Breast epithelium (tissue), 4 donors: ENCODE data around the gene TRIM56. TPM values are rescaled to one million over a fixed set of nuclear protein-coding genes. Genes with fewer than 3 reads are reported as not detected.
"Not testable (repeated sequence)": the region's sequence is repeated elsewhere in the genome, so short reads cannot be mapped to it uniquely, and the experiment has no call there.

Experiments used
- DNase-seq, 2 donors: peaks; one replicate each; pipeline ENCODE4 v3.0.0-alpha.2; 2019; ENCODE audit warnings: low spot score in 2 of 2
- H3K27ac ChIP-seq, 2 donors: fragments of 200-600 bp; sonication (generic) in 1 of 2; one replicate each; pipeline ENCODE4 v1.5.1; 2016 to 2019; ENCODE audit warnings: mild to moderate bottlenecking in 1 of 2
- H3K27me3 ChIP-seq, 2 donors: fragments of 200-600 bp; sonication (generic) in 1 of 2; one replicate each; pipeline versions ENCODE4 v1.5.1 to v1.6.0; 2017 to 2019; ENCODE audit warnings: control low read depth in 1 of 2, mild to moderate bottlenecking in 1 of 2
- H3K36me3 ChIP-seq: fragments of 200-600 bp; one replicate; pipeline ENCODE4 v1.5.1; 2019
- H3K4me1 ChIP-seq, 2 donors: fragments of 200-600 bp; sonication (generic); one replicate each; pipeline ENCODE4 v1.5.1; 2016 to 2019; ENCODE audit warnings: control low read depth in 1 of 2
- H3K4me3 ChIP-seq, 3 donors: fragments of 200-600 bp; sonication (generic); 1 replicate in 2 of 3; 2 replicates in 1 of 3; pipeline ENCODE4 v1.5.1; 2016 to 2019; ENCODE audit warnings: mild to moderate bottlenecking in 3 of 3, moderate library complexity in 2 of 3
- H3K9me3 ChIP-seq, 2 donors: fragments of 200-600 bp; sonication (generic) in 1 of 2; one replicate each; pipeline ENCODE4 v1.5.1; 2016 to 2019; ENCODE audit warnings: control low read depth in 1 of 2
- CTCF ChIP-seq, 3 donors: fragments of 450-650 bp; IDR thresholded peaks; one replicate each; pipeline ENCODE4 v1.5.1; 2016 to 2017; ENCODE audit warnings: antibody characterized with exemption in 3 of 3, mild to moderate bottlenecking in 3 of 3, moderate library complexity in 3 of 3
- POLR2A ChIP-seq: fragments of 450-650 bp; IDR thresholded peaks from one replicate; pipeline ENCODE4 v1.6.1; 2016; ENCODE audit warnings: antibody characterized with exemption, mild to moderate bottlenecking, moderate library complexity
- POLR2AphosphoS5 ChIP-seq, 3 donors: sonication (generic); formaldehyde crosslinking; IDR thresholded peaks; one replicate each; pipeline ENCODE4 v1.6.1; 2017; ENCODE audit warnings: antibody characterized with exemption in 3 of 3
- intact Hi-C: fragments of 100-400 bp; cut with DNase I; formaldehyde crosslinking; loops from one replicate; pipeline ENCODE4 v1.15.1; 2023; ENCODE audit warnings: low total_unique reads
- total RNA-seq, 3 donors: library from RNA; depleted of rRNA; stranded (reverse); fragments of >200 nt; gene quantifications; one replicate each; pipeline ENCODE4 v1.1.0, GENCODE V29; 2016

Gene TRIM56
- total RNA-seq, 3 donors from 2014 or later = 14.1 to 21.6 (median 19.9) TPM

DNA sequence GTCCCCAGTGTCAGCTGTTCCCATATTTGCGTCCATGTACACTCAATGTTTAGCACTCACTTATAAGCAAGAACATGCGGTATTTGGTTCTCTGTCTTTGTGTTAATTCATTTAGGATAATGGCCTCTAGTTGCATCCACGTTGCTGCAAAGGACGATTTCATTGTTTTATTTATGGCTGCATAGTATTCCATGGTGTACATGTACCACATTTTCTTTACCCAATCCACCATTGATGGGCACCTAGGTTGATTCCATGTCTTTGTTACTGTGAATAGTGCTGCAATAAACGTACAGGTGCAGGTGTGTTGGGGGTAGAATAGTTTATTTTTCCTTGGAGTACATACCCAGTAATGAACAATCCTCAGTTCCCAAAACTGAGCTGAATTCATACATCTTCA, 24.3 kb upstream of the TRIM56 start:
- intact Hi-C loops = loop anchor here (5.0 kb wide), 1 partner anchor 236 kb away; no protein-coding TSS in a partner anchor
- H3K9me3 ChIP-seq = no peaks in the 10 kb centered on the region
- TF ChIP-seq CTCF (IDR thresholded peaks at IDR 0.05) = no peak
- no peak for TF ChIP-seq POLR2AphosphoS5 (IDR thresholded peaks at IDR 0.05)
- TF ChIP-seq POLR2A = no peak
- peaks cover 0 to 37% of the 10 kb centered on the region in 2 donors for H3K27me3 ChIP-seq
- H3K36me3 ChIP-seq = no peaks in the 10 kb centered on the region
- H3K4me1 ChIP-seq = no peaks in the 10 kb centered on the region
- no peak overlapping the region for H3K4me3 ChIP-seq
- H3K27ac ChIP-seq = no peak overlapping the region
- DNase-seq = no peak

GRCh38 chr7:101064176-101064550, 21.1 kb upstream of the TRIM56 start:
- H3K27ac ChIP-seq, H3K9me3 ChIP-seq, H3K36me3 ChIP-seq, H3K4me3 ChIP-seq, DNase-seq, H3K4me1 ChIP-seq: not testable (repeated sequence)
- peaks cover 0 to 35% of the 10 kb centered on the region in 2 donors for H3K27me3 ChIP-seq
- intact Hi-C loops = loop anchor here (5.0 kb wide), 1 partner anchor 233 kb away; no protein-coding TSS in a partner anchor

- DNase-seq, intact Hi-C loops, H3K4me3 ChIP-seq, H3K4me1 ChIP-seq, H3K36me3 ChIP-seq, H3K27ac ChIP-seq, H3K9me3 ChIP-seq: not testable (repeated sequence)
- peaks cover 0 to 35% of the 10 kb centered on the region in 2 donors for H3K27me3 ChIP-seq
Measured at GRCh38 chr7:101065162-101065561, 20.1 kb upstream of the TRIM56 start.

DNA sequence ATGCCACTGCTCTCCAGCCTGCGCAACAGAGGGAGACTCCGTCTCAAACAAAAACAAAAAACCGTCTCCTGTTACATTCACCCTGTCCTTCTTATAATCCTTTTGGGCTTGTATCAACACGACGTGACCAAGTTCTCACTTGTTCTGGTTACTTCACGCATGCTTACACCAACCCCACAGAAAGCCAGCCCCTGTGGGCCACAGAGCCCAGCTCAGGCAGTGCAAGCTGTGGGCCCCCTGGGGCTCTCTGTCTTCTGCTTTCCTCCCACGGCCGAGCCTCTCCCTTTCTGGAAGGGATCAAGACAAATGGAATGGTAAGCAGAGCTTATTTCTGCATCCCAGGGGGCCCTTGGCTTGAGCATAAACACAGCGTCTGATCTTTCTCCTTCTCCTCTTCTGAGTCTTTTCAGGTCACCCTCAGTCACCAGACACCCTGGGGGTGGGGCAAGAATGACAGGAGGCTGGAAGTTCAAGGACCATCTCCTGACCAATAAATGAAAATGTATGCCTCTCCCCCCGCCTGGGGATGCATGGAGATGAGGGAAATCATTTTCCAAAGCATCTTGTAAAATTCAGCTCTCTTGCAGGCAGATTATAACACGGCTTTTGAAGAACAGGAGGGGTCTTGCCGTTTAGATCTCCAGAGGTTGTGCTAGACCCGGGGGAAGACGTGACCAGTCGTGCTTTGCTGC, 19.0 kb upstream of the TRIM56 start:
- Histone ChIP-seq H3K9me3 (no peaks in the 10 kb centered on the region), H3K36me3 (no peaks in the 10 kb centered on the region), H3K27me3 (peaks cover 0 to 27% of the 10 kb centered on the region in 2 donors), H3K4me1 (no peaks in the 10 kb centered on the region), H3K27ac (no peak overlapping the region), H3K4me3 (no peak overlapping the region)
- DNase-seq = no peak
- intact Hi-C loops = no loop called here
- TF ChIP-seq POLR2AphosphoS5 (IDR thresholded peaks at IDR 0.05) (no peak), CTCF (IDR thresholded peaks at IDR 0.05) (no peak), POLR2A (no peak)

GRCh38 chr7:101066833-101067177, 18.5 kb upstream of the TRIM56 start:
- Histone ChIP-seq H3K27ac (no peak overlapping the region), H3K4me3 (no peak overlapping the region), H3K4me1 (no peaks in the 10 kb centered on the region), H3K27me3 (peaks cover 0 to 25% of the 10 kb centered on the region in 2 donors), H3K36me3 (no peaks in the 10 kb centered on the region), H3K9me3 (no peaks in the 10 kb centered on the region)
- TF ChIP-seq POLR2A = no peak
- TF ChIP-seq POLR2AphosphoS5 (IDR thresholded peaks at IDR 0.05) = no peak
- no peak for TF ChIP-seq CTCF (IDR thresholded peaks at IDR 0.05)
- no peak for DNase-seq
- intact Hi-C loops = no loop called here

DNA sequence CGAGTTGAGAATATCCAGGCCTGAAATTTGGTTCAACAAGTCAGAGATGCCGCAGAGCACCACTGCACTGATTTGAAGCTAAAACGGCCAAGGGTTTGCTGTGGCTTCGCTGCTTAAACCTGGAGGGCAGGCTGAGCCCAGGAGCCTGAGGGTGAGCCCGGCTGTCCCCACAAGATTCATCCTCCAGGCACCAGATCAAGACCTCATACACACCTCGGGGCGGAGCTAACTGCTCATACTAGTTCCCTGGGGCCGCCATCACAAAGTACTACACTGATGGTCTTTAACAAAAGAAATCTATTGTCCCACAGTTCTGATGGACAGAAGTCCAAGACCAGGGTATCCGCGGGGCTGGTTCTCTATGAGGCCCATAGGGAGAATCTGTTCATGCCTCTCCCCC, 16.9 kb upstream of the TRIM56 start:
- no peak overlapping the region for H3K4me3 ChIP-seq
- no peak overlapping the region for H3K27ac ChIP-seq
- H3K27me3 ChIP-seq = peaks cover 0 to 24% of the 10 kb centered on the region in 2 donors
- H3K9me3 ChIP-seq = no peaks in the 10 kb centered on the region
- no peaks in the 10 kb centered on the region for H3K36me3 ChIP-seq
- intact Hi-C loops = no loop called here
- DNase-seq = no peak
- H3K4me1 ChIP-seq = no peaks in the 10 kb centered on the region
- TF ChIP-seq POLR2AphosphoS5 (IDR thresholded peaks at IDR 0.05) = no peak
- TF ChIP-seq POLR2A = no peak
- no peak for TF ChIP-seq CTCF (IDR thresholded peaks at IDR 0.05)

DNA sequence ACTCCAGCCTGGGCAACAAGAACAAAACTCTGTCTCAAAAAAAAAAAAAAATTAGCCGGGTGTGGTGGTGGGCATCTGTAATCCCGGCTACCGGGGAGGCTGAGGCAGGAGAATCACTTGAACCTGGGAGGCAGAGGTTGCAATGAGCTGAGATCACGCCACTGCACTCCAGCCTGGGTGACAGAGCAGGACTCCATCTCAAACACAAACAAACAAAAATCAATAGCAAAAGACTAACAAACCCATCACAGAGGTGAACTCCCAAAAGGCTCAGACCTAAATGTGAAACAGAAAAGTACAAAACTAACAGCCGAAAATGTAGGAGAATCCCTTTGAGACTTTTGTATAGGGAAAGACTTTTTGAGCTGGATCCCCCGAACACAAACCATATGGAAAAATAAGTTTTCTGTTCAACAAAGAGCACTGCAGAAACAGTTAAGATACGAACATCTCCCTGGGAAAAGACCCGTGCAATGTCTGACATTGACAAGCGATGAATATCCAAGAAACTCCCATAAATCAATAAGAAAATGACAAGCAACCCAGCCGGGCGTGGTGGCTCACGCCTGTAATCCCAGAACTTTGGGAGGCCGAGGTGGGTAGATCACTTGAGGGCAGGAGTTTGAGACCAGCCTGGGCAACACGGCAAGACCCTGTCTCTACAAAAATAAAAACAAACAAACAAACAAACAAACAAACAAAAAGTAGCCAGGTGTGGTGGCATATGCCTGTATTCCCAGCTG, 13.7 kb upstream of the TRIM56 start:
- intact Hi-C loops, H3K36me3 ChIP-seq, H3K27ac ChIP-seq, H3K4me3 ChIP-seq, DNase-seq, H3K27me3 ChIP-seq, H3K4me1 ChIP-seq, H3K9me3 ChIP-seq: not testable (repeated sequence)
